K562 (cell line): Measurements from ENCODE around the gene RASD2. TPM values are rescaled to one million over a fixed set of nuclear protein-coding genes. Genes with fewer than 3 reads are reported as not detected.

Source experiments
- ATAC-seq: fragments of 200-7000 bp; cut with Tn5 transposase; 3 replicates; pipeline ENCODE4 v1.9.1; 2020; ENCODE audit warnings: moderate library complexity
- BruUV-seq: library from RNA; stranded (reverse); fragments of 400-500 nt; replicated peaks from 2 replicates; lab custom pipeline; 2021; lab: Mats Ljungman, UMichigan
- CTCF ChIA-PET: fragments of 300-600 bp; formaldehyde crosslinking; extraction: SDS; loops from one replicate; lab custom pipeline; 2021; ENCODE audit warnings: low intra/inter-chr PET ratio; lab: Yijun Ruan, JAX
- POLR2A ChIA-PET: fragments of 300-600, 350-650 bp; sonication (Branson Sonifier 250); formaldehyde crosslinking; extraction: SDS; loops from one replicate; lab custom pipeline; 2021; ENCODE audit warnings: antibody characterized with exemption, inconsistent platforms; lab: Yijun Ruan, JAX
- DNase-seq, 4 experiments: peaks; one replicate each; pipeline versions ENCODE4 v3.0.0 to v3.0.0-alpha.2; 2011 to 2018; ENCODE audit warnings: low spot score in 3 of 4, mixed read lengths in 3 of 4; ENCODE audit errors: extremely low read depth in 1 of 4
- FAIRE-seq: peaks from 2 replicates; lab custom pipeline; 2011; peaks lifted over from hg19 to GRCh38; lab: Jason Lieb, UNC
- H2AFZ ChIP-seq: 2 replicates; pipeline ENCODE4 v1.6.0; 2011; ENCODE audit warnings: low read depth, low read length, control low read depth, inconsistent platforms
- H3K27ac ChIP-seq: fragments of 200-600 bp; 3 replicates; pipeline ENCODE4 v1.8.0; 2011; ENCODE audit warnings: low read depth, mild to moderate bottlenecking, control low read depth, inconsistent platforms, low read length, moderate library complexity, mixed read lengths; ENCODE audit errors: extremely low read depth
- H3K27me3 ChIP-seq, 2 experiments: fragments of 300-600 bp in 1 of 2; 2 replicates in 1 of 2; 3 replicates in 1 of 2; pipeline versions ENCODE4 v1.6.0 to v1.8.0; 2011; ENCODE audit warnings: inconsistent platforms in 2 of 2, low read length in 2 of 2, mild to moderate bottlenecking in 1 of 2, mixed read lengths in 1 of 2, moderate library complexity in 1 of 2; ENCODE audit not compliant: control insufficient read depth in 2 of 2, insufficient read depth in 2 of 2
- H3K36me3 ChIP-seq: fragments of 300-600 bp; 3 replicates; pipeline ENCODE4 v1.8.0; 2011; ENCODE audit warnings: mild to moderate bottlenecking, low read length, inconsistent platforms; ENCODE audit not compliant: control insufficient read depth, insufficient read depth
- H3K4me1 ChIP-seq, 2 experiments: fragments of 200-600 bp in 1 of 2; replicated peaks in 1 of 2; 2 replicates in 1 of 2; 3 replicates in 1 of 2; pipeline versions ENCODE4 v1.5.1 to v1.8.0; 2011; ENCODE audit warnings: inconsistent platforms in 2 of 2, low read length in 2 of 2, mild to moderate bottlenecking in 1 of 2, mixed read lengths in 1 of 2, moderate library complexity in 1 of 2; ENCODE audit not compliant: control insufficient read depth in 2 of 2, insufficient read depth in 2 of 2
- H3K4me2 ChIP-seq: 2 replicates; pipeline ENCODE4 v1.6.1; 2011; ENCODE audit warnings: low read length, control low read depth, inconsistent platforms, mixed read lengths; ENCODE audit not compliant: insufficient read depth
- H3K4me3 ChIP-seq: fragments of 200-600 bp; sonication (generic), shearing (Covaris generic); 2 replicates; pipeline ENCODE4 v1.5.1; 2016; ENCODE audit warnings: control low read depth, inconsistent platforms
- H3K79me2 ChIP-seq: fragments of 200-600 bp; 3 replicates; pipeline ENCODE4 v1.8.0; 2011; ENCODE audit warnings: low read length, inconsistent platforms; ENCODE audit not compliant: control insufficient read depth, insufficient read depth
- H3K9ac ChIP-seq, 2 experiments: 2 replicates each; pipeline versions ENCODE4 v1.6.0 to v1.6.1; 2011; ENCODE audit warnings: low read depth in 2 of 2, low read length in 2 of 2, control low read depth in 1 of 2, inconsistent platforms in 1 of 2, mild to moderate bottlenecking in 1 of 2, mixed read lengths in 1 of 2; ENCODE audit not compliant: insufficient read depth in 1 of 2
- H3K9me1 ChIP-seq: one replicate; pipeline ENCODE4 v1.6.0; 2011; ENCODE audit warnings: inconsistent platforms, mild to moderate bottlenecking, low read length, moderate library complexity; ENCODE audit not compliant: control insufficient read depth, insufficient read depth
- H3K9me3 ChIP-seq: replicated peaks from 2 replicates; pipeline ENCODE4 v1.5.1; 2011; ENCODE audit warnings: low read depth, low read length, inconsistent platforms; ENCODE audit not compliant: control insufficient read depth, insufficient read depth
- H4K20me1 ChIP-seq: replicated peaks from 2 replicates; pipeline ENCODE4 v1.6.1; 2011; ENCODE audit warnings: low read length, inconsistent platforms, mixed read lengths; ENCODE audit not compliant: control insufficient read depth, insufficient read depth
- BRD9 ChIP-seq: fragments of 450-650 bp; IDR thresholded peaks from 2 replicates; pipeline ENCODE4 v1.6.1; 2018; ENCODE audit warnings: low read depth; ENCODE audit not compliant: partially characterized antibody
- CTBP1 ChIP-seq: fragments of 450-650 bp; IDR thresholded peaks from 2 replicates; pipeline ENCODE4 v1.6.1; 2016; ENCODE audit warnings: borderline replicate concordance
- DEAF1 ChIP-seq: fragments of 450-650 bp; formaldehyde crosslinking; IDR thresholded peaks from 2 replicates; pipeline ENCODE4 v1.4.0; 2020; ENCODE audit warnings: mild to moderate bottlenecking, moderate library complexity
- HMBOX1 ChIP-seq: sonication (generic); IDR thresholded peaks from 2 replicates; pipeline ENCODE4 v1.6.1; 2016
- POLR2A ChIP-seq: fragments of 450-650 bp; conservative IDR thresholded peaks from 2 replicates; pipeline ENCODE4 v1.6.1; 2016
- RERE ChIP-seq: sonication (generic); formaldehyde crosslinking; IDR thresholded peaks from 2 replicates; pipeline ENCODE4 v1.8.0; 2023; ENCODE audit warnings: missing genetic modification reagents, mild to moderate bottlenecking, borderline replicate concordance
- XRCC3 ChIP-seq: fragments of 450-650 bp; IDR thresholded peaks from 2 replicates; pipeline ENCODE4 v1.6.1; 2017; ENCODE audit warnings: mild to moderate bottlenecking, moderate library complexity
- ZBTB33 ChIP-seq: sonication (generic); formaldehyde crosslinking; IDR thresholded peaks from 2 replicates; pipeline ENCODE4 v1.8.1; 2023; ENCODE audit warnings: mild to moderate bottlenecking, missing genetic modification reagents
- ZNF174 ChIP-seq: fragments of 250-450 bp; sonication (Bioruptor Pico); IDR thresholded peaks from 2 replicates; pipeline ENCODE4 v1.4.0; 2020; ENCODE audit warnings: mild to moderate bottlenecking
- ZNF263 ChIP-seq: sonication (generic); formaldehyde crosslinking; IDR thresholded peaks from 2 replicates; pipeline ENCODE4 v1.8.0; 2022; ENCODE audit warnings: mild to moderate bottlenecking, missing genetic modification reagents, borderline replicate concordance
- WGBS: fragments of 100-300 bp; shearing (Covaris generic); methylation state at CpG from one replicate; pipeline ENCODE4 v1.1.6; 2016; ENCODE audit warnings: low coverage, mixed read lengths; ENCODE audit not compliant: insufficient coverage; ENCODE audit errors: missing lambda C conversion rate; 5-methylcytosine and 5-hydroxymethylcytosine counted together
- in situ Hi-C: fragments of 300-500 bp; cut with MboI; formaldehyde crosslinking; loops from 4 replicates; pipeline ENCODE4 v1.15.0; 2018; ENCODE audit warnings: inconsistent platforms, mixed read lengths
- intact Hi-C: fragments of 100-400 bp; cut with micrococcal nuclease; formaldehyde crosslinking; loops from 2 replicates; pipeline ENCODE4 v1.14.2; 2022
- polyA plus RNA-seq, 8 experiments: library from polyadenylated mRNA; depleted of rRNA in 4 of 8; stranded (reverse) in 5 of 8; unstranded in 3 of 8; fragments of >200 nt; fragmentation: Nextera tagmentation in 2 of 8; fragmentation: Illumina TruSeq in 1 of 8; extraction: Ambion mirVana in 2 of 8; extraction: Trizol in 1 of 8; gene quantifications; 2 replicates each; pipeline versions ENCODE4 v1.2.1 to v1.2.3, GENCODE V29; 2011 to 2014; ENCODE audit warnings: inconsistent platforms in 1 of 8, missing spikeins in 1 of 8
- total RNA-seq, 7 experiments: library from RNA; depleted of rRNA in 6 of 7; stranded (reverse); fragments of >200 nt in 6 of 7; fragmentation: Illumina TruSeq in 2 of 7; extraction: Trizol in 2 of 7; gene quantifications; 2 replicates each; pipeline versions ENCODE4 v1.2.1 to v1.2.3, GENCODE V29; 2011 to 2021; ENCODE audit warnings: low replicate concordance in 1 of 7

RASD2 gene
- total and polyA plus RNA-seq, 9 of the 15 experiments (the other 6 are each of a cell fraction or from before 2014, with no cell fraction given) = 0.05 TPM; not detected in 8

- H3K36me3 ChIP-seq = no peaks in the 10 kb centered on the region
- H3K27ac ChIP-seq = no peak overlapping the region
- BruUV-seq = no TSS peak
- no peak overlapping the region for H2AFZ ChIP-seq
- FAIRE-seq (peak; percentile 82), ATAC-seq (peak; percentile 92), DNase-seq (peak; percentile 67 to 85 (median 82))
- no peak overlapping the region for H3K9ac ChIP-seq
- WGBS = 5% methylated on average over 13 of the region's 13 CpGs
- no peak overlapping the region for H3K4me3 ChIP-seq
- no peak overlapping the region for H3K4me2 ChIP-seq
- H4K20me1 ChIP-seq = no peaks in the 10 kb centered on the region
- CTCF ChIA-PET = interaction anchor here (2.4 kb wide), 2 partner anchors 152 to 232 kb away, joined by 12 to 22 read pairs; no protein-coding TSS in a partner anchor
- no peaks in the 10 kb centered on the region for H3K9me3 ChIP-seq
- POLR2A ChIA-PET = no interaction called here
- no peaks in the 10 kb centered on the region for H3K9me1 ChIP-seq
- no peaks in the 10 kb centered on the region for H3K27me3 ChIP-seq
- H3K4me1 ChIP-seq = no peaks in the 10 kb centered on the region
- no peaks in the 10 kb centered on the region for H3K79me2 ChIP-seq
- intact Hi-C loops (loop anchor here (1.0 to 10.0 kb wide), 3 partner anchors 88 to 233 kb away; no protein-coding TSS in a partner anchor), in situ Hi-C loops (loop anchor here (5.0 kb wide), 2 partner anchors 151 to 231 kb away; no protein-coding TSS in a partner anchor)
- TF ChIP-seq POLR2A = no peak
- TF ChIP-seq RERE (CRISPR knock-in tag) = no peak
- 0 out of 2 replicates have a peak, but pooled peaks have one; percentile 19 for TF ChIP-seq ZNF263 (CRISPR knock-in tag)
- no peak for TF ChIP-seq BRD9
- no peak for TF ChIP-seq HMBOX1
- TF ChIP-seq ZBTB33 (CRISPR knock-in tag) = no peak
- no peak for TF ChIP-seq XRCC3
- TF ChIP-seq DEAF1 = peak; percentile 55
- TF ChIP-seq CTBP1 = peak; percentile 42; the same call in 1 of the 2 replicates
- no peak for TF ChIP-seq ZNF174 (CRISPR knock-in tag)
Measured at GRCh38 chr22:35582861-35583670, 42.4 kb downstream of the RASD2 start.
